Astrocyte (in vitro differentiated cells and primary cell): ENCODE data around the gene MYO16.

ENCODE experiments used
- EZH2 ChIP-seq: IDR thresholded peaks from 2 replicates; pipeline ENCODE4 v1.6.1; 2012; ENCODE audit warnings: mild to moderate bottlenecking, low read length, inconsistent platforms; ENCODE audit not compliant: insufficient read depth
- TF ChIP-seq, protein P1 (sequence below): IDR thresholded peaks from 2 replicates; pipeline ENCODE4 v1.5.1; 2011; ENCODE audit warnings: low read depth, mild to moderate bottlenecking, inconsistent platforms, low read length, moderate library complexity; ENCODE audit not compliant: insufficient read depth

DNA sequence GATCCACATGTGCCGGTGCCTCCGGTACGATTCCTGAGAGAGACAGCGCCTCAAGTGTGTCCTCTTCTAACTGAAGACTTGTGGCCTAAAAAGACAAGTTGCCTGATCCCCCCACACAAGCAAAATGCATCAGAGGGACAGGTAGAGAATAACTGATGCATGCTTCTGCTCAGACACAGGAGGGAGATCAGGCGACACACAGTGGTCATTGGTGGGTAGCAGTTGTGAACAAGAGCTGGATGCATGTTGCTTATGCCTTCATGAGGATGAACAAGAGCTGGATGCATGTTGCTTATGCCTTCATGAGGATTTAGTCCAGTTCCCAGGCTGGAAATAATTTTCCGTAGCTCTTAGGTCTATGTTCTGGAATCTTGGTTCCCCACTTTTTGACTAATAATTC is 505.6 kb downstream of the MYO16 start:
- TF ChIP-seq, protein P1, sequence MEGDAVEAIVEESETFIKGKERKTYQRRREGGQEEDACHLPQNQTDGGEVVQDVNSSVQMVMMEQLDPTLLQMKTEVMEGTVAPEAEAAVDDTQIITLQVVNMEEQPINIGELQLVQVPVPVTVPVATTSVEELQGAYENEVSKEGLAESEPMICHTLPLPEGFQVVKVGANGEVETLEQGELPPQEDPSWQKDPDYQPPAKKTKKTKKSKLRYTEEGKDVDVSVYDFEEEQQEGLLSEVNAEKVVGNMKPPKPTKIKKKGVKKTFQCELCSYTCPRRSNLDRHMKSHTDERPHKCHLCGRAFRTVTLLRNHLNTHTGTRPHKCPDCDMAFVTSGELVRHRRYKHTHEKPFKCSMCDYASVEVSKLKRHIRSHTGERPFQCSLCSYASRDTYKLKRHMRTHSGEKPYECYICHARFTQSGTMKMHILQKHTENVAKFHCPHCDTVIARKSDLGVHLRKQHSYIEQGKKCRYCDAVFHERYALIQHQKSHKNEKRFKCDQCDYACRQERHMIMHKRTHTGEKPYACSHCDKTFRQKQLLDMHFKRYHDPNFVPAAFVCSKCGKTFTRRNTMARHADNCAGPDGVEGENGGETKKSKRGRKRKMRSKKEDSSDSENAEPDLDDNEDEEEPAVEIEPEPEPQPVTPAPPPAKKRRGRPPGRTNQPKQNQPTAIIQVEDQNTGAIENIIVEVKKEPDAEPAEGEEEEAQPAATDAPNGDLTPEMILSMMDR, result no peak
- TF ChIP-seq EZH2, result no peak
